Right lobe of liver (tissue), 4 donors: ENCODE measurements around the gene ZNF521.

Experiments used
- POLR2A ChIP-seq: fragments of 450-650 bp; IDR thresholded peaks from one replicate; pipeline ENCODE4 v1.6.1; 2017; ENCODE audit warnings: antibody characterized with exemption, mild to moderate bottlenecking
- TF ChIP-seq, protein P1 (sequence below), 4 donors: fragments of 200-600 bp in 3 of 4; fragments of 450-650 bp in 1 of 4; IDR thresholded peaks; one replicate each; pipeline versions ENCODE4 v1.5.1 to v1.8.0; 2016 to 2022; ENCODE audit warnings: antibody characterized with exemption in 4 of 4, mild to moderate bottlenecking in 2 of 4
- donor health status: DM: no; HTN: no; CAD: no.
- donor health status: DM: no; HTN: no; CAD: no.
- donor health status: DM: no; HTN: yes; CAD: no.

DNA sequence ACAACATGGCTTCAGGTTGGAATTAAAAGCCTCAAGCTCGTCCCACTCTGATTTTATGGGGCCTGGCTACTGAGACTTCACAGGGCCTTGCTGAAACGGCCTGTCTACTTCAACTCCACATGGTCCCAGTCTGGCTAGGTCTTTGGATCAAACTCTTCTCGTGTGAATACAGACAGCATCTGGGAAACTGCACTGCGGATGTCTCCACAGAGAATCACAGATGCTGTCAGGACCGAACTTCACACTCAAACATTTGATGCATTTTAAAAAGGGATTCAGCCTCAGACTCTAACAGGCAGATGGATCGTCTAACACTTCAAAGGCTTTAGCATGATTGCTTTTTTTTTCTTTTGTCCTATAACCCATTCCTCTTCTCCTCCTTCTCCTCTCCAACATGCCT, 198.5 kb downstream of the ZNF521 start:
- TF ChIP-seq, protein P1, sequence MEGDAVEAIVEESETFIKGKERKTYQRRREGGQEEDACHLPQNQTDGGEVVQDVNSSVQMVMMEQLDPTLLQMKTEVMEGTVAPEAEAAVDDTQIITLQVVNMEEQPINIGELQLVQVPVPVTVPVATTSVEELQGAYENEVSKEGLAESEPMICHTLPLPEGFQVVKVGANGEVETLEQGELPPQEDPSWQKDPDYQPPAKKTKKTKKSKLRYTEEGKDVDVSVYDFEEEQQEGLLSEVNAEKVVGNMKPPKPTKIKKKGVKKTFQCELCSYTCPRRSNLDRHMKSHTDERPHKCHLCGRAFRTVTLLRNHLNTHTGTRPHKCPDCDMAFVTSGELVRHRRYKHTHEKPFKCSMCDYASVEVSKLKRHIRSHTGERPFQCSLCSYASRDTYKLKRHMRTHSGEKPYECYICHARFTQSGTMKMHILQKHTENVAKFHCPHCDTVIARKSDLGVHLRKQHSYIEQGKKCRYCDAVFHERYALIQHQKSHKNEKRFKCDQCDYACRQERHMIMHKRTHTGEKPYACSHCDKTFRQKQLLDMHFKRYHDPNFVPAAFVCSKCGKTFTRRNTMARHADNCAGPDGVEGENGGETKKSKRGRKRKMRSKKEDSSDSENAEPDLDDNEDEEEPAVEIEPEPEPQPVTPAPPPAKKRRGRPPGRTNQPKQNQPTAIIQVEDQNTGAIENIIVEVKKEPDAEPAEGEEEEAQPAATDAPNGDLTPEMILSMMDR (IDR thresholded peaks at IDR 0.05), result no peak
- TF ChIP-seq POLR2A, result no peak
